HG03175 (cell line): ENCODE data around the gene RGS6.

Source experiments
- ATAC-seq: cut with Tn5 transposase; IDR thresholded peaks from one replicate; pipeline ENCODE4 v1.9.1; 2021; ENCODE audit warnings: mild to moderate bottlenecking, moderate library complexity; ENCODE audit not compliant: unreplicated experiment

Gene RGS6

GRCh38 chr14:72237722-72238666 is 305.8 kb downstream of the RGS6 start:
- ATAC-seq = no peak

- ATAC-seq = no peak
Measured at GRCh38 chr14:72243309-72244293, 311.4 kb downstream of the RGS6 start.

GRCh38 chr14:72247896-72248465 is 315.8 kb downstream of the RGS6 start:
- ATAC-seq = no peak

GRCh38 chr14:72253503-72253902 is 321.3 kb downstream of the RGS6 start:
- ATAC-seq = no peak

GRCh38 chr14:72254202-72254936 is 322.1 kb downstream of the RGS6 start:
- ATAC-seq = no peak

- no peak for ATAC-seq
Measured at GRCh38 chr14:72254937-72255472, 322.8 kb downstream of the RGS6 start.

GRCh38 chr14:72256055-72256454 is 323.8 kb downstream of the RGS6 start:
- ATAC-seq = no peak

GRCh38 chr14:72261068-72261467 is 328.8 kb downstream of the RGS6 start:
- no peak for ATAC-seq

GRCh38 chr14:72262771-72263170 is 330.5 kb downstream of the RGS6 start:
- no peak for ATAC-seq

- no peak for ATAC-seq
Measured at GRCh38 chr14:72264716-72265115, 332.5 kb downstream of the RGS6 start.

- ATAC-seq = no peak
Measured at GRCh38 chr14:72270147-72270727, 338.0 kb downstream of the RGS6 start.

- no peak for ATAC-seq
Measured at GRCh38 chr14:72270749-72271148, 338.5 kb downstream of the RGS6 start.

GRCh38 chr14:72275242-72275641 is 343.0 kb downstream of the RGS6 start:
- ATAC-seq = no peak

- ATAC-seq = no peak
Measured at GRCh38 chr14:72278316-72278715, 346.1 kb downstream of the RGS6 start.

- ATAC-seq = no peak
Measured at GRCh38 chr14:72284176-72284575, 351.9 kb downstream of the RGS6 start.

- ATAC-seq = no peak
Measured at GRCh38 chr14:72290241-72290640, 358.0 kb downstream of the RGS6 start.

- ATAC-seq = no peak
Measured at GRCh38 chr14:72291908-72292688, 359.9 kb downstream of the RGS6 start.

GRCh38 chr14:72292689-72293024 is 360.4 kb downstream of the RGS6 start:
- no peak for ATAC-seq

GRCh38 chr14:72301352-72301751 is 369.1 kb downstream of the RGS6 start:
- ATAC-seq = no peak
